ENCODE results near the gene CHAF1A. TPM values are rescaled to one million over a fixed set of nuclear protein-coding genes. Genes with fewer than 3 reads are reported as not detected.

Gene CHAF1A, protein sequence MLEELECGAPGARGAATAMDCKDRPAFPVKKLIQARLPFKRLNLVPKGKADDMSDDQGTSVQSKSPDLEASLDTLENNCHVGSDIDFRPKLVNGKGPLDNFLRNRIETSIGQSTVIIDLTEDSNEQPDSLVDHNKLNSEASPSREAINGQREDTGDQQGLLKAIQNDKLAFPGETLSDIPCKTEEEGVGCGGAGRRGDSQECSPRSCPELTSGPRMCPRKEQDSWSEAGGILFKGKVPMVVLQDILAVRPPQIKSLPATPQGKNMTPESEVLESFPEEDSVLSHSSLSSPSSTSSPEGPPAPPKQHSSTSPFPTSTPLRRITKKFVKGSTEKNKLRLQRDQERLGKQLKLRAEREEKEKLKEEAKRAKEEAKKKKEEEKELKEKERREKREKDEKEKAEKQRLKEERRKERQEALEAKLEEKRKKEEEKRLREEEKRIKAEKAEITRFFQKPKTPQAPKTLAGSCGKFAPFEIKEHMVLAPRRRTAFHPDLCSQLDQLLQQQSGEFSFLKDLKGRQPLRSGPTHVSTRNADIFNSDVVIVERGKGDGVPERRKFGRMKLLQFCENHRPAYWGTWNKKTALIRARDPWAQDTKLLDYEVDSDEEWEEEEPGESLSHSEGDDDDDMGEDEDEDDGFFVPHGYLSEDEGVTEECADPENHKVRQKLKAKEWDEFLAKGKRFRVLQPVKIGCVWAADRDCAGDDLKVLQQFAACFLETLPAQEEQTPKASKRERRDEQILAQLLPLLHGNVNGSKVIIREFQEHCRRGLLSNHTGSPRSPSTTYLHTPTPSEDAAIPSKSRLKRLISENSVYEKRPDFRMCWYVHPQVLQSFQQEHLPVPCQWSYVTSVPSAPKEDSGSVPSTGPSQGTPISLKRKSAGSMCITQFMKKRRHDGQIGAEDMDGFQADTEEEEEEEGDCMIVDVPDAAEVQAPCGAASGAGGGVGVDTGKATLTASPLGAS
- total RNA-seq (2021; fragmentation: NEBNext Ultra II Directional; extraction: Animal tissue kit (Norgen Biotek cat#: 25700)) (146 and 147 TPM in 2 replicates), polyA plus RNA-seq (2011; rRNA removed) (122 and 190 TPM in 2 replicates), polyA minus RNA-seq (2011; rRNA and poly(A)+ RNA removed) (58.2 and 63.1 TPM in 2 replicates)
- polyA plus RNA-seq (2011; cell fraction: cytosol; rRNA removed) = 126 TPM
- 306 TPM for polyA plus RNA-seq (2011; cell fraction: nucleus; rRNA removed)
- 88.0 to 134 TPM (median 124 TPM) in 4 replicates for polyA plus RNA-seq (2012, experiment 1 of 2)
- polyA plus RNA-seq (2012, experiment 2 of 2) = 49.9 TPM
- 98.3 TPM for polyA plus RNA-seq (2013, experiment 1 of 2)
- 96.0 TPM for polyA plus RNA-seq (2013, experiment 2 of 2)
- polyA minus RNA-seq (2011; cell fraction: cytosol; rRNA and poly(A)+ RNA removed) = 94.8 TPM
- polyA minus RNA-seq (2011; cell fraction: nucleus; rRNA and poly(A)+ RNA removed) = 110 TPM
- long read RNA-seq, experiment 1, partial matches to known transcripts = 26 of 29 reads
- long read RNA-seq, experiment 1, other reads (novel, unspliced or antisense) = 3 of 29 reads
- long read RNA-seq, experiment 2, partial matches to known transcripts = 22 of 26 reads
- long read RNA-seq, experiment 2, other reads (novel, unspliced or antisense) = 4 of 26 reads

DNA sequence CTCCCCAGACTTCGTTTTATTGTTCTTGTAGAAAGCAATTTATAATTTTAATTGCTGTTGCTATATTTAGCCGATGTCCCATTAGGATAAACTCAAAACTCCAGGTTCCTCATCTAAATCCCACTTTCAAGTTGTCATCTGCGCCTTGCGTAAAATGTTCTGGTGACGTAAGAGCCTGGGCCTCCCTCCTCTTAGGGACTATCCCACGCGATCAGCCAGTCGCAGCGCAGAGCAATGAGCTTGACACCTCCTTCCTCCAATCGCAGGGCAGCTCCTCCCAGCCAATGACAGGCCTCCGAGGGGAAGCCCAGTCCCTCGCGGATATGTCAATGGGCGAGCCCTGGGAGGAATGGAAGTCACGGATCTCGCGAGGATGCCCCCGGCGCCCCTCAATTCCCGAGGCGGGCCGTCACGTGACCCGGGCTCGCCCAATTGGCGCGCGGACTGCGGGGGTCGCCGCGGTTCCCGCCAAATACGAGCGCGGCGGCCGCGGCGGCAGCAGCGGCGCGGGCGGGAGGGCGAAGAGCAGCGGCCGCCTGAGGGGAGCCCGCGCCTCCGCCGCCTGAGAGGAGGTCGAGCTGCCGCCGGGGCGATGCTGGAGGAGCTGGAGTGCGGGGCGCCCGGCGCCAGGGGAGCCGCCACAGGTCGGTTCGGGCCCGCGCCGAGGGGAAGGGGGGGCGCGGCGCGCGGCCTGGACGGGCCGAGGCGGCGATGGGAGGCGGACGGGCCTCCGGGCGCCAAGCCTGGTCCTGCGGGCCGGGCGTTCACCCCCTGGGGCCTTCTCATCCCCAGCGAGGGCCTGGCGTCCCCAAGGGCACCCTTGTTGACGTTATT, at the start of gene CHAF1A:
Gene CHAF1A (plus strand): TSS at position 470 of the 834 bp plus-strand sequence. CDS start 123 bp downstream, at position 593.
- Histone ChIP-seq H3K4me1 (replicated peaks in 1 of 4; ENCODE audit: control insufficient read depth in 3 of 4, insufficient read depth in 4 of 4, low read length in 3 of 4) (peaks cover 2 to 13% (median 4%) of the 10 kb centered on the region in 4 experiments; a peak in 5 of 7 replicates), H2BK12ac (ENCODE audit: low read depth, low read length) (peak within 1 kb of the TSS; percentile 87), H2BK15ac (ENCODE audit: low read length) (no peak within 1 kb of the TSS), H3K4ac (replicated peaks; ENCODE audit: insufficient read length, low read depth, low read length) (peak within 1 kb of the TSS; percentile 47), H3K4me2 (ENCODE audit: insufficient read depth in 1 of 2, low read depth in 2 of 2, low read length in 2 of 2) (peak within 1 kb of the TSS; percentile 99 to 100), H3K56ac (replicated peaks; ENCODE audit: insufficient read length, low read depth, low read length) (peak within 1 kb of the TSS; percentile 34), H4K91ac (replicated peaks; ENCODE audit: insufficient read length, low read length) (peak within 1 kb of the TSS; percentile 14), H4K5ac (ENCODE audit: insufficient read length, low read depth, low read length) (peak within 1 kb of the TSS; percentile 57), H2AK5ac (ENCODE audit: low read depth, low read length) (peak within 1 kb of the TSS; percentile 99), H3K79me2 (ENCODE audit: control insufficient read depth in 1 of 2, insufficient read depth in 2 of 2, low read length in 2 of 2) (peaks cover 40 to 73% of the 10 kb centered on the region in 2 experiments), H3K27ac (ENCODE audit: low read depth, low read length) (peak within 1 kb of the TSS; percentile 94), H3K23me2 (ENCODE audit: low read depth, low read length) (peaks cover 12% of the 10 kb centered on the region), H3K18ac (ENCODE audit: extremely low read depth, low read length) (peak within 1 kb of the TSS; percentile 95), H3K23ac (ENCODE audit: insufficient read length) (no peak within 1 kb of the TSS), H3K9me3 (ENCODE audit: insufficient read depth in 2 of 2, low read depth in 1 of 2, low read length in 1 of 2) (no peaks in the 10 kb centered on the region), H2BK20ac (ENCODE audit: low read length) (no peak within 1 kb of the TSS), H4K20me1 (replicated peaks in 1 of 2; ENCODE audit: control insufficient read depth in 1 of 2, insufficient read depth in 2 of 2, low read length in 2 of 2) (peaks cover 20 to 22% of the 10 kb centered on the region in 2 experiments), H4K8ac (ENCODE audit: extremely low read depth, insufficient read depth, low read length) (peak within 1 kb of the TSS; percentile 82; the same call in 1 of the 2 replicates), H3K4me3 (ENCODE audit: extremely low read depth in 1 of 4, insufficient read depth in 2 of 4, low read depth in 3 of 4, low read length in 4 of 4) (peak within 1 kb of the TSS; percentile 67 to 98 (median 96)), H2AFZ (ENCODE audit: low read length) (no peak within 1 kb of the TSS), H2BK120ac (replicated peaks; ENCODE audit: low read depth, low read length) (no peak within 1 kb of the TSS), H2BK5ac (ENCODE audit: low read depth, low read length) (peak within 1 kb of the TSS; percentile 93), H3K14ac (ENCODE audit: insufficient read length) (peak within 1 kb of the TSS; percentile 37), H3K36me3 (ENCODE audit: control insufficient read depth in 2 of 4, insufficient read depth in 4 of 4, low read length in 3 of 4) (peaks cover 0 to 13% (median 3%) of the 10 kb centered on the region in 4 experiments; a peak in 3 of 8 replicates), H3K9ac (replicated peaks in 1 of 4; ENCODE audit: extremely low read depth in 1 of 4, low read depth in 3 of 4, low read length in 3 of 4) (peak within 1 kb of the TSS; percentile 98 to 100 (median 99)), H3K27me3 (replicated peaks in 1 of 4; ENCODE audit: control insufficient read depth in 3 of 4, extremely low read depth in 1 of 4, insufficient read depth in 3 of 4, low read length in 3 of 4) (no peaks in the 10 kb centered on the region), H3K79me1 (ENCODE audit: low read depth, low read length) (peaks cover 16% of the 10 kb centered on the region)
- peak; percentile 99 for DNase-seq (ENCODE audit: low read depth in 1 of 2, low spot score in 2 of 2)
- WGBS, 2 experiments (ENCODE audit: extremely low coverage in 1 of 2, insufficient coverage in 1 of 2, insufficient read length in 1 of 2, insufficient replicate concordance in 2 of 2, low coverage in 1 of 2, low lambda C conversion rate in 2 of 2, missing lambda C conversion rate in 1 of 2) = 1% methylated on average over 51 of the region's 84 CpGs; no CpG with 5 or more reads in 1 of the 2 experiments
- peak; percentile 97 for FAIRE-seq
- POLR2A ChIA-PET (ENCODE audit: partially characterized antibody) = interaction anchor here (0.6 to 49.6 kb wide), 15 partner anchors 9 to 350 kb away, joined by 3 to 1590 read pairs (median 5); partner anchors contain the start of genes MPND, UBXN6 and YJU2
- CTCF ChIA-PET (ENCODE audit: partially characterized antibody) = interaction anchor here (0.6 to 3.3 kb wide), 10 partner anchors 11 to 169 kb away, joined by 3 to 38 read pairs (median 4); no protein-coding TSS in a partner anchor
- peak; percentile 80 for TF ChIP-seq SP2 (IDR thresholded peaks at IDR 0.05; ENCODE audit: low read length)
- TF ChIP-seq TBP (IDR thresholded peaks at IDR 0.05; ENCODE audit: low read depth, low read length) = peak; percentile 82
- TF ChIP-seq CREB1 (IDR thresholded peaks at IDR 0.05) = peak; percentile 90
- TF ChIP-seq CBX5 (IDR thresholded peaks at IDR 0.05; ENCODE audit: low read depth, low read length) = no peak
